GM21528 (cell line): Measurements from ENCODE around the gene SURF1.
A peak's percentile ranks its signal among the peaks of the same experiment; 100 is the strongest.
"Not testable (repeated sequence)": the region's sequence is repeated elsewhere in the genome, so short reads cannot be mapped to it uniquely, and the experiment has no call there.

Experiments used
- ATAC-seq: cut with Tn5 transposase; IDR thresholded peaks from one replicate; pipeline ENCODE4 v1.9.1; 2021; ENCODE audit warnings: mild to moderate bottlenecking, moderate library complexity; ENCODE audit not compliant: unreplicated experiment, low FRiP score

SURF1 gene

DNA sequence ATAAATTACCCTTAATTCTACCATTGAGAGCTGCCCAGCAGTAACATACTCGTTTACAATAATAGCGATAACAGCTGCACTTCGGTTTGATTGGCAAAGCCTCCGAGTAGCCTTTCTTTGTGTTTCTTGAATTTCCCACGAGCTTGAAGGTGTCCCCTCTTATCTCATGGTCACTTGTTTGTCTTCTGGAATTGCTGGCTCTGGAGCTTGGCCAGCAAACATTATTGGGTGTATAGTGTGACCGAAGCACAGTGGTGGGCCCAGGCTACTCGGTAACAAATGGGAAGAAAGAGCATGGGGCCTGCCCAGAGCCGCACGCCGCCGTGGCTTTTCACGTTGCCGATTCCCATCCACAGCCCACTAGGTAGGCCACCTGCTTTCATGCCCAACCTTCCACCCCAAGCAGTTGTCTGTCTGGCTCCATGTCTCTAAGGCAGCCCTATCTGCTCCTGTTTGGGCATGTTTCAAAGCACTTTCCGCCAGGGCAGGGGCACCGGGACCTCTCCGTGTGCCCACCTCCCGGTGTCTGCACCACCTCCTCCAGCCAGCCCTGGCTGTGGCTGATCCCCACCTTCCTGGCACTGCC, 28.5 kb upstream of the SURF1 start:
- no peak for ATAC-seq

- ATAC-seq, result no peak
Observed at GRCh38 chr9:133383438-133383837, 27.2 kb upstream of the SURF1 start.

DNA sequence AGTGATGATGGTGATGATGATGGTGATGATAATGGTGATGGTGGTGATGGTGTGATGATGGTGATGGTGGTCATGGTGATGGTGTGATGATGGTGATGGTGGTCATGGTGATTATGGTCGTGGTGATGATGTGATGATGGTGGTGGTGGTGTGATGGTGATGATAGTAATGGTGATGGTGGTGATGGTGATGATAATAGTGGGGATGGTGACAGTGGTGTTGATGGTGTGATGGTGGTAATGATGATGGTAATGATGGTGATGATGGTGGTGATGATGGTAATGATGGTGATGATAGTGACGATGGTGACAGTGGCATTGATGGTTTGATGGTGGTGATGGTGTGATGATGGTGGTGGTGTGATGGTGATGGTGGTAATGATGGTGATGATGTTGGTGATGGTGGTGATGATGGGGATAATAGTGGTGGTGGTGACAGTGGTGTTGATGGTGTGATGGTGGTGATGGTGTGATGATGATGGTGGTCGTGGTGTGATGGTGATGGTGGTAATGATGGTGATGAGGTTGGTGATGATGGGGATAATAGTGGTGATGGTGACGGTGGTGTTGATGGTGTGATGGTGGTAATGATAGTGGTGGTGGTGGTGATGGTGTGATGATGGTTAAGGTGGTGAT, 26.3 kb upstream of the SURF1 start:
- no peak for ATAC-seq

DNA sequence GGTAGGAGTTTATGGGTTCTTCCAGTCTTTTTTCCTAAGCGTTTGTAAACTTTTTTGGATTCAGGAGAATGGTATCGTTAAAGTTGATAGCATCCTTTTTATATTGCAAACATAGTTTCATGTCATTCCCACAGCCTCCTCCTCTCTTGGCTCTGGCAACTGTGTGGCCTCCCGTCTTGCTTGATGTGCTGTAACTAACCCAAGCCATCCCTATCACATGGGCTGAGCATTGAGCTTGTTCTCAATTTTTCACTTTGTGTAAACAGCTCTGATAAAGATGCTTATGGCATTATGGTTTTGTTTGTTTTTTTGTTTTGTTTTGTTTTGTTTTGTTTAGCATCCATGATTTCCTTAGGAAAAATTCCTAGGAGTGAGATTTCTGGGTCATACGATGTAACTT, 24.4 kb upstream of the SURF1 start:
- no peak for ATAC-seq

- no peak for ATAC-seq
Observed at GRCh38 chr9:133379153-133380086, 23.1 kb upstream of the SURF1 start.

DNA sequence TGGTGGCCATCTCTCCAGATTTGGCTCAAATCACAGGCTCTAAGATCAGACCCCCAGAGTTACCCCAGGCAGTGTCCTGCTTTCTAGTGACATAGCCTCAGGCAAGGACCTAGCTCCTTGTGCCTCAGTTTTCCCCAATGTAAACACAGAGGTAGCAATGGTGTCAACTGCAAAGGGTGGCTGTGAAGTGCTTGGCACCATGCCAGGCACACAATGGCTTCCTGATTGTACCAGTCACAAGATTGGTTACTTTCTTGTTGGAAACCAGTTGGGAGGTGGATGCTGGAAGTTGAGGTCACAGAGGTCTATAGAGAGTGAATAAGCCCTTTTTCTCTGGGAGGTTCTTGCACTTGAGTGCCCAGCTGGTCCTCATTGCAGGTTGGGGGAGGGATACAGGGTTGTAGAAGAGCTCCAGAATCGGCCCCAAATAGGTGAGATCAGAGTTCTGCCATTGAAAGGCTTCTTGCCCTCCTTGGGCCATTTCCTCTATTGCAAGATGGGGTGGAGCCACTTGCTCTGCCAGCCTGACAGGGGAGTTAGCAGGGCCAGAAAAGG, 22.2 kb upstream of the SURF1 start:
- ATAC-seq, result no peak

DNA sequence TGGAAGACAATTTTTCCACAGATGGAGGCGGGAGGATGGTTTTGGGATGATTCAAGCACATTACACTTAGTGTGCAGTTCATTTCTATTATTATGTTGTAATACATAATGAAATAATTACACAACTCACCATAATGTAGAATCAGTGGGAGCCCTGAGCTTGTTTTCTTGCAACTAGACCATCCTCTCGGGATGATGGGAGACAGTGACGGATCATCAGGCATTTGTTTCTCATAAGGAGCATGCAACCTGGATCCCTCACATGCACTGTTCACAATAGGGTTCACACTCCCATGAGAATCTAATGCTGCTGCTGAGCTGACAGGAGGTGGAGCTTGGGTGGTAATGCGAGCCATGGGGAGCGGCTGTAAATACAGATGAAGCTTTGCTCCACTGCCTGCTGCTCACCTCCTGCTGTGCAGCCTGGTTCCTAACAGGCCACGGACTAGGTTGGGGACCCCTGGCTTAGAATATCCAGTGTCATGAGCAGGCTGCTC, 21.5 kb upstream of the SURF1 start:
- no peak for ATAC-seq

- not testable (repeated sequence) for ATAC-seq
Observed at GRCh38 chr9:133377280-133377679, 21.0 kb upstream of the SURF1 start.

DNA sequence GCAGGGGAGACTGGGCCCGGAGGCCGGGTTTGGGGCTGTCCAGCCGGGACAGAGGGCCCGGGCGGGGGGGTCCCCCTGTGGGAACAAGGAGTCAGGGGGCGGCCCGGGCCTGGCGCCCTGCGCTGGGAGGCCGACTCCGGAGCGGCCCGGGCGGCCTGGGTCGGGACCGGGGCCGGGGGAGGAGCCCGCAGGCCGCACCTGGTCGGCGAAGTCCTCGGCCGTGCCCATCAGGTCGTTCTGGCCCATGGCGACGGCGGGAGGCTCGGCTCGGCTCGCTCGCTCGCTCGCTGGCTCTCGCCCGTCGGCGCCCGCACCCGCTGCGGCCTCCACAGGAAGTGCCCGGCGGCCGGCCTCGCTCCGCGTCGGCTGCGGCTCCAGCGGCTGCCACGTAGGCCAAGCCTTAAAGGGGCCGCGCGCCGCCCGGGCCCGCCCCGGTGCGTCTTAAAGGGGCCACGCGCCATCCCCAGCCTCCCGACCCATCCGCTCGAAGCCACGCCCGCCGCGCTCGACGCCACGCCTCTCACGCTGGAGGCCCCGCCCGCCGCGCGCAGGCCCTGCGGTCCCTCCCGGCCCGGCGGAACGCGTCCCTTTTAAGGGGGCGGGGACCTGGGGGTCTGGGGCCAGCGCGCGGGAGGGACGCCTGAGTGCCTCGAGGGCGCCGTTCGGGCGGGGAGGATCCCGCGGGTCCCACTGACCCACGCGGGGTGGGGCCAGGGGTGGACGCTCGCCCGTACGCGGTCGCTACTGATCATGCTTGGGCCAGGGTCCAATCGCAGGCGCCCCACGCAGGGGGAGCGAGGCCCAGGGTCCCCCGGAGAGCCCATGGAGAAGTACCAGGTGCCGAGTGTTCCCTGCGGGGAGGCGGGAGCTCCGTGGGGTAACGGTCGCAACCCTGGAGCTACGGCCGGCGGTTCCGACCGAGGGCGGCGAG, 19.7 kb upstream of the SURF1 start, which contains the start of the genes STKLD1 and SURF4:
Gene STKLD1 (plus strand): TSS at position 643 of the 931 bp plus-strand sequence. CDS start 108 bp downstream, at position 751.
Gene SURF4 (minus strand): TSS at position 337 of the 931 bp plus-strand sequence. CDS start 91 bp downstream, at position 246.
- peak; percentile 85 for ATAC-seq

DNA sequence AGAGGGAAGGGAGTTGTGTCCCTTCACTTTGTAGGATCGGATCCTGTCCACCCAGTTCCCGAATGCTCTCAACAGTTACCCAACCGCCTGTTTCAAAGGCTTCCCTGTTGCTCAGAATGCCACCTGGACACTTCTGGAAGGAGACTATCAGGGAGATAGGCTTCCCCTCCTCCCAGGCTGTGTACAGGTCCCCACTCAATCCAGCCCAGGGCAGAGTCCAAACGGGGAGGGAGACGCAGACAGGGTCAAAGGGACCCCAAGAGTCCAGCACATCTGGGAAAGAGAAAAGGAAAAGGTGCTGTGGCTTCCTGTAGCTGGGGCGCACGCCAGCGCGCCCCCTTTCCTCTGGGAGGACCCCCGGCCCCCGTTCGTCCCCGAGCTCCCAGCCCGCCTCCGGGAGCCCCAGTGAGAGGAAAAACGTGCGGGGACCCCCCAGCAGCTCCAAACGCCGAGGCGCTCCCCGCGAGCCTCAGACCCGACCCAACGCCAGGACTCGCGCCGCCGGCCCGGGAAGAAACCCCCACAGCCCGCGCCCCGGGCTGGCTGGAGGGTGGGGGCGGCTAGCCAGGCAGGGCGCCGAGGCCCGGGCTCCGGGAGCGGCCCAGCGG, 18.9 kb upstream of the SURF1 start:
- peak; percentile 7 for ATAC-seq

DNA sequence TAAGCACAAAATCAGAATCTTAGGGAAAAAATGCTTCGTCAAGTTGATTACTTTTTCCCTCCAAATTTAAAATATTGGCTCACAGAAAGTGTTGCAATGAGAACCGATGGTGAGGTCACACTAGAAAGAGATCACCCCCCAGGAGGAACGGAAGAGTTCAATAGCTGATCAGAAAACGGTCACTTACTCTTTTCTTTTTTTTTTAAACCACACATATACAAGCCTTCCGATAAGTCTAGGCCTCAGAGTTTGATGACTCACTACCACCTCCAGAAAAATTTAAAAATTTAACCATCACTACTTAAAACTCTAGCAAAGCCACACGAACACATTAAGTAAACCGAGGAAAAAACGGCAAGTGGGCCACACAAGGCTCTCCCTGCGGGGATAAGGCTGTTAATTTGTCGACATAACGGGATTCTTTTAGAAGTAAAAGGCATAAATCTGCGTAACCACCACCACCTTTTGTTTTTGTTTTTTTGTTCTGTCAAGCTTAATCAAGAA, 18.4 kb upstream of the SURF1 start:
- ATAC-seq, result no peak

DNA sequence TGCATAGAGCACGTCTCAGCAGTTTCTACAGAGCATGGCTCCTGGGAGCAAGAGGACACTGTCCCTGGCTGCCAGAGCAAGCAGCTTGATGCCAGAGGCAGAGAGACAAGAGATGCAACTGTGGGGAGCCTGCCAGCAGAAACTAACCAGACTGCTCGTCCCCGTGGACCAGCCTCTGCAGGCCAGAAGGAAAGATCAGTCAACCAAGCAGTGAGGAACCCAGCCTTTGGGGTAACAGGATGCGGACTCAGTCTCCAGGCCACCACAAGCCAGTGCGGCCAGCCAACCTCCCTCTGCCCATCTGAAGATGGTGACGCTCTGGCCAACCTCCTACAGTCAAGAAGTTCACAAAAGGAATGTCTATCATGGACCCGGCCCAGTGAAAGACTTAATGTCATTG, 15.9 kb upstream of the SURF1 start:
- no peak for ATAC-seq

- no peak for ATAC-seq
Observed at GRCh38 chr9:133371261-133371711, 15.0 kb upstream of the SURF1 start.

GRCh38 chr9:133370685-133371084, 14.4 kb upstream of the SURF1 start:
- no peak for ATAC-seq

DNA sequence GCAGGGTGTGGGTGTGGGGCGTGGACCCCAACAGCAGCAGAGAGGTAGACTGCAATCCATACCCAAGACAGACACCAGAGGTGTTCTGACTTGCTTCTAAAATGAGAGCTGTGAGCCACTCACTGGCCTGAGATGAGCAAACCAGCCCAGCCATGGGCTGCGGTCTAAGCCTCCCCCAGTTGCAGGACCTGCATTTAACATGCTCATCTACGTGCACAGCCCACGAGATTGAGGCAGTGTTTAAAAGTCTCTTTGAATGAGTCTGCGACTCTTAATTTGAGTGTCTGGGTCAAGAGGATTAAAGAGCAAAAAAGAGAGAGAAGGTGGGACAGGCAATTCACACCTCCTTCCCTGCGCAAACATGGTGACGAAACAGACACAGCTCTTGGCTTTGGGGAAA, 13.6 kb upstream of the SURF1 start:
- ATAC-seq, result no peak

- no peak for ATAC-seq
Observed at GRCh38 chr9:133369422-133369821, 13.1 kb upstream of the SURF1 start.

DNA sequence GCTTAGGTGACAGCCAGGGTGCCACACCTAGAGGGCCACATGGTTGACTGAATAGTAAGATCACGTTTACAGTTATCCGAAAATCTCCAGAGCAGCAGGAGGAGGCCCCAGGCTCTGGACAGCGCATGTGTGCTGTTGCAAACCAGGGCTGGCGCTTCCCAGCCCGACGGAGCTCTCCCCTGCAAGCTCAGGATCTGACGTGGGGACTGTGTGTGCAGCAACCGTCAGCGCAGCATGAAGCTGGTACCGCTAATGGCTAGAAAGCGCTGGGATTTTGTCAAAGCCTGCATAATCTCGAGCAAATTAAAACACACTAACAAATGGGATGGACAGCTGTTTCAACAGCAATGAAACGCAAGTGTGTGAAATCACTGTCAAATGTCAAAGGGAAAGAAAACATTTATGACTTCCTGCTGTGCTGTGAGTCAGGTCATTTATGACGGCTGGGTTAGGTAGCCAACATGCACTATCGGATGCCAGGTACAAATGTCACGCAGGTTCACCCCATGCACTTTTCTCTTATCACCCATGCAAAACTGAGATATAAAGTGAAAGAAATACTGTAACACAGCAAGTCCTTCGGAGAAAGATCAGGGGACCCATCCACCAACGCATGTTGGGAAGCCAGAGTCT, 12.1 kb upstream of the SURF1 start:
- no peak for ATAC-seq

- no peak for ATAC-seq
Observed at GRCh38 chr9:133367778-133368177, 11.5 kb upstream of the SURF1 start.

DNA sequence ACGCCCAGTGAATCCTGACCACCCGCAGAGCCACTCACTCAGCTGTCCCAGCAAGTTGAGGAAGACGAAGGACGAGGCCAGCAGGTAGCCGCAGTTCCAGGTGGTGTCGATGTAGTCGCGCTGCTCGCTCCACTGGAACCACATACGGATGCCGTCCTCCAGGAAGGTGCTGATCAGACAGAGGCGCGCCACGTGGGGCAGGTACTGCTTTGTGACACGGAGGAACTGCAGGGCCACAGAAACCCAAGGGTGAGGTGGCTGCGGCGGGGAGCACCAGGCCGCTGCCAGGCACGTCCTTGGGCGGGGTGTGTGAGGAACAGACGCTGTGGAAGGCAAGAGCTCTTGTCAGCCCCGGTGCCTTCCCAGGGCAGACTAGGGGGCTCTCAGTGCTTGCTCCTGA, 10.9 kb upstream of the SURF1 start:
- no peak for ATAC-seq
